ENCODE measurements around the gene MYCBP2. TPM values are rescaled to one million over a fixed set of nuclear protein-coding genes. Genes with fewer than 3 reads are reported as not detected.

MYCBP2 gene
- total and polyA plus RNA-seq, 2 donors (not counting 1 experiment from before 2014, with no cell fraction given): 32.5 to 95.9 TPM

DNA sequence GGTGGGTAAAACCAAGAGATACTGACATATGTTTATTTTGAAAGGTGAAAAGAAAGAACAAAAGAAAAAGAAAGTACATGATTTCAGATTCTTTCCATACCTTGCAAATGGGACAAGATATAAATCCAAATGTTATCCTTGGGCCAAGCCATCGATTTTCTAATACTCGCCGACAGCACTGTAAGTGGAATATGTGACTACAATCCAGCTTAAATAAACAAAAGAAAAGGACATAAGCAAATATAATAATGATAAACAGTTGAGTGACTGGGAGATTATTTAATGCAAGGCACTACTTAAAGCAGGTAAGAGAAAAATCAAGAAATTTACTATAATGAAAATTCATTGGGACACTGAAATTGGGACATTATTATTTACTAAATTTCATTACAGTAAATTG is 270.0 kb downstream of the MYCBP2 start:
- H3K36me3 ChIP-seq (ENCODE audit: control insufficient read depth, insufficient read depth, low read length): peaks cover 7% of the 10 kb centered on the region
- TF ChIP-seq, protein P1, sequence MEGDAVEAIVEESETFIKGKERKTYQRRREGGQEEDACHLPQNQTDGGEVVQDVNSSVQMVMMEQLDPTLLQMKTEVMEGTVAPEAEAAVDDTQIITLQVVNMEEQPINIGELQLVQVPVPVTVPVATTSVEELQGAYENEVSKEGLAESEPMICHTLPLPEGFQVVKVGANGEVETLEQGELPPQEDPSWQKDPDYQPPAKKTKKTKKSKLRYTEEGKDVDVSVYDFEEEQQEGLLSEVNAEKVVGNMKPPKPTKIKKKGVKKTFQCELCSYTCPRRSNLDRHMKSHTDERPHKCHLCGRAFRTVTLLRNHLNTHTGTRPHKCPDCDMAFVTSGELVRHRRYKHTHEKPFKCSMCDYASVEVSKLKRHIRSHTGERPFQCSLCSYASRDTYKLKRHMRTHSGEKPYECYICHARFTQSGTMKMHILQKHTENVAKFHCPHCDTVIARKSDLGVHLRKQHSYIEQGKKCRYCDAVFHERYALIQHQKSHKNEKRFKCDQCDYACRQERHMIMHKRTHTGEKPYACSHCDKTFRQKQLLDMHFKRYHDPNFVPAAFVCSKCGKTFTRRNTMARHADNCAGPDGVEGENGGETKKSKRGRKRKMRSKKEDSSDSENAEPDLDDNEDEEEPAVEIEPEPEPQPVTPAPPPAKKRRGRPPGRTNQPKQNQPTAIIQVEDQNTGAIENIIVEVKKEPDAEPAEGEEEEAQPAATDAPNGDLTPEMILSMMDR (conservative IDR thresholded peaks at IDR 0.05 in 1 of 2, IDR thresholded peaks at IDR 0.05 in 1 of 2; ENCODE audit: low read depth in 1 of 2, low read length in 2 of 2): no peak
- TF ChIP-seq EZH2 (IDR thresholded peaks at IDR 0.05; ENCODE audit: low read length, missing control alignments): no peak

DNA sequence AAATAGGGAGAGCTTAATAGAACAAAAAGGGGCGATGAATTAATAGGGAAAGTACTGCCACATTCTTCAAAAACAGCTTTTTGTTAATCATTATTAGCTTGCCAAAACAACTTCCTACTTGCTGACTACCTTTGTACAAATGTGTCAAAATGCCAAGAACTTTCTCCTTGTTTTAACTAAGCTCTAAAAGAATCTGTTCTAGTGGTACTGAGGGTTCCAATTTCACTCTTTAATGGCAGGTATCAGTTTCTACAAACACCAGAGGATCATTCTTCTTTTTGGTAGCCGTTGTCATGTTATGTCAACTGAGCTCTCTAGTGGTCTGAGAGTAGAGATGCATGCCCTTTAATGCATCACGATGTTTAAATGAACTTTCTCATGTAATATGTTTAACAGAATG is 270.5 kb downstream of the MYCBP2 start:
- H3K4me1 ChIP-seq (ENCODE audit: control insufficient read depth, extremely low read depth, insufficient read depth, low read length): no peaks in the 10 kb centered on the region
- H3K9ac ChIP-seq (ENCODE audit: insufficient read depth, low read length): no peak overlapping the region
- H2AFZ ChIP-seq (ENCODE audit: low read length): no peak overlapping the region
- no peak for TF ChIP-seq EZH2 (IDR thresholded peaks at IDR 0.05; ENCODE audit: low read length, missing control alignments)
- TF ChIP-seq, protein P1 (conservative IDR thresholded peaks at IDR 0.05 in 1 of 2, IDR thresholded peaks at IDR 0.05 in 1 of 2; ENCODE audit: low read depth in 1 of 2, low read length in 2 of 2): no peak
- H4K20me1 ChIP-seq (ENCODE audit: control insufficient read depth, extremely low read depth, insufficient read depth, low read length): no peaks in the 10 kb centered on the region
- no peaks in the 10 kb centered on the region for H3K79me2 ChIP-seq (ENCODE audit: control insufficient read depth, insufficient read depth, low read length)
- no peaks in the 10 kb centered on the region for H3K27me3 ChIP-seq (ENCODE audit: control insufficient read depth, insufficient read depth, low read length)
- peaks cover 5% of the 10 kb centered on the region for H3K36me3 ChIP-seq (ENCODE audit: control insufficient read depth, insufficient read depth, low read length)
- no peaks in the 10 kb centered on the region for H3K9me3 ChIP-seq (ENCODE audit: control insufficient read depth, insufficient read depth, low read depth, low read length)
- H3K27ac ChIP-seq (ENCODE audit: insufficient read depth, low read length): no peak overlapping the region
- no peak overlapping the region for H3K4me3 ChIP-seq (replicated peaks in 1 of 4; ENCODE audit: control extremely low read depth in 1 of 4, insufficient read depth in 1 of 4, low read depth in 3 of 4, low read length in 4 of 4)
- no peak overlapping the region for H3K4me2 ChIP-seq (ENCODE audit: extremely low read depth, insufficient read depth, low read length)
- DNase-seq (ENCODE audit: low read depth in 2 of 2): no peak

More for the DNA sequence above, 270.0 kb downstream of the MYCBP2 start:
- H3K4me3 ChIP-seq (replicated peaks in 1 of 4; ENCODE audit: control extremely low read depth in 1 of 4, insufficient read depth in 1 of 4, low read depth in 3 of 4, low read length in 4 of 4): no peak overlapping the region
- H3K9ac ChIP-seq (ENCODE audit: insufficient read depth, low read length): no peak overlapping the region
- no peaks in the 10 kb centered on the region for H3K9me3 ChIP-seq (ENCODE audit: control insufficient read depth, insufficient read depth, low read depth, low read length)
- H3K4me1 ChIP-seq (ENCODE audit: control insufficient read depth, extremely low read depth, insufficient read depth, low read length): peaks cover under 1% of the 10 kb centered on the region
- H3K4me2 ChIP-seq (ENCODE audit: extremely low read depth, insufficient read depth, low read length): no peak overlapping the region
- H3K79me2 ChIP-seq (ENCODE audit: control insufficient read depth, insufficient read depth, low read length): no peaks in the 10 kb centered on the region
- DNase-seq (ENCODE audit: low read depth in 2 of 2): no peak
- H3K27me3 ChIP-seq (ENCODE audit: control insufficient read depth, insufficient read depth, low read length): no peaks in the 10 kb centered on the region
- no peak overlapping the region for H3K27ac ChIP-seq (ENCODE audit: insufficient read depth, low read length)
- H2AFZ ChIP-seq (ENCODE audit: low read length): no peak overlapping the region
- H4K20me1 ChIP-seq (ENCODE audit: control insufficient read depth, extremely low read depth, insufficient read depth, low read length): no peaks in the 10 kb centered on the region

DNA sequence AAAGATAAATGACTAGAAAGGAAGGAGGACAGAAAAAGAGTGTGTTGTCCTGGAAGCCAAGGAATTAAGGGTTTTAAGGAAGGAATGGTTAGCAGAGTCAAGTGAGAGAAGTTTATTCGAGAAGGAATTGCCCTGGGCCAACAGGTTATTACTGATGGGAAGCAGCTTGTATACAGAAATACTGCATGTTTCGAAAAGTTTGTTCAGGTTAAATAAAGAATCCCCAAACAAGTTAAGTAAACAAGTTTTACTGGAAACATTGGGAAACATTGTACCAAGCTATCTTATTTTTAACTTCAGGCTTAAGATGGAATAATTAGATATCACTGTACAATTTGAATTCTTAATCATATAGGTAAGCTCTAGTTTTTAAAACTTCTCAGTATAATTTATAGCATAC is 271.7 kb downstream of the MYCBP2 start:
- DNase-seq (ENCODE audit: low read depth in 2 of 2): no peak
- no peak overlapping the region for H3K4me2 ChIP-seq (ENCODE audit: extremely low read depth, insufficient read depth, low read length)

More for the DNA sequence above, 271.7 kb downstream of the MYCBP2 start:
- Histone ChIP-seq H3K79me2 (ENCODE audit: control insufficient read depth, insufficient read depth, low read length) (no peaks in the 10 kb centered on the region), H3K9ac (ENCODE audit: insufficient read depth, low read length) (no peak overlapping the region), H3K9me3 (ENCODE audit: control insufficient read depth, insufficient read depth, low read depth, low read length) (no peaks in the 10 kb centered on the region), H3K27ac (ENCODE audit: insufficient read depth, low read length) (no peak overlapping the region), H2AFZ (ENCODE audit: low read length) (no peak overlapping the region), H3K36me3 (ENCODE audit: control insufficient read depth, insufficient read depth, low read length) (peaks cover 5% of the 10 kb centered on the region), H3K4me1 (ENCODE audit: control insufficient read depth, extremely low read depth, insufficient read depth, low read length) (no peaks in the 10 kb centered on the region), H4K20me1 (ENCODE audit: control insufficient read depth, extremely low read depth, insufficient read depth, low read length) (no peaks in the 10 kb centered on the region), H3K27me3 (ENCODE audit: control insufficient read depth, insufficient read depth, low read length) (no peaks in the 10 kb centered on the region), H3K4me3 (replicated peaks in 1 of 4; ENCODE audit: control extremely low read depth in 1 of 4, insufficient read depth in 1 of 4, low read depth in 3 of 4, low read length in 4 of 4) (no peak overlapping the region)
- TF ChIP-seq, protein P1 (conservative IDR thresholded peaks at IDR 0.05 in 1 of 2, IDR thresholded peaks at IDR 0.05 in 1 of 2; ENCODE audit: low read depth in 1 of 2, low read length in 2 of 2): no peak
- no peak for TF ChIP-seq EZH2 (IDR thresholded peaks at IDR 0.05; ENCODE audit: low read length, missing control alignments)

Measured in fibroblast of lung (primary cell).